ENCODE data around the gene TCFL5.

GRCh38 chr20:62888406-62888805 lies 26.8 kb upstream of the TCFL5 start:
- TF ChIP-seq EZH2 (IDR thresholded peaks at IDR 0.05; ENCODE audit: insufficient read depth, low read length) (no peak), CTCF (IDR thresholded peaks at IDR 0.05; ENCODE audit: insufficient read depth, low read depth, low read length) (no peak)
